Measurements from ENCODE around the gene DCLK2.

DCLK2 gene

GRCh38 chr4:150248181-150248580 is 169.9 kb downstream of the DCLK2 start:
- DNase-seq = no peak

GRCh38 chr4:150250293-150250997 is 172.2 kb downstream of the DCLK2 start:
- no peak for DNase-seq

GRCh38 chr4:150250998-150251651 is 172.9 kb downstream of the DCLK2 start:
- DNase-seq = no peak

- DNase-seq = no peak
These were observed 173.5 kb downstream of the DCLK2 start for GRCh38 chr4:150251752-150252190.

GRCh38 chr4:150252306-150252705 is 174.1 kb downstream of the DCLK2 start:
- DNase-seq = no peak

- no peak for DNase-seq
These were observed 174.5 kb downstream of the DCLK2 start for GRCh38 chr4:150252741-150253140.

- DNase-seq = no peak
These were observed 175.2 kb downstream of the DCLK2 start for GRCh38 chr4:150253416-150253815.

- no peak for DNase-seq
These were observed 175.9 kb downstream of the DCLK2 start for GRCh38 chr4:150253965-150254630.

GRCh38 chr4:150255610-150256224 is 177.5 kb downstream of the DCLK2 start:
- no peak for DNase-seq

GRCh38 chr4:150256225-150256620 is 178.0 kb downstream of the DCLK2 start:
- no peak for DNase-seq

- no peak for DNase-seq
These were observed 178.8 kb downstream of the DCLK2 start for GRCh38 chr4:150256841-150257730.

- no peak for DNase-seq
These were observed 180.3 kb downstream of the DCLK2 start for GRCh38 chr4:150258569-150258968.

GRCh38 chr4:150259861-150260567 is 181.8 kb downstream of the DCLK2 start:
- DNase-seq = no peak

GRCh38 chr4:150261571-150261970 is 183.3 kb downstream of the DCLK2 start:
- no peak for DNase-seq

GRCh38 chr4:150262611-150263010 is 184.4 kb downstream of the DCLK2 start:
- no peak for DNase-seq

GRCh38 chr4:150264595-150265161 is 186.4 kb downstream of the DCLK2 start:
- no peak for DNase-seq

- no peak for DNase-seq
These were observed 187.6 kb downstream of the DCLK2 start for GRCh38 chr4:150265806-150266205.

GRCh38 chr4:150268444-150268843 is 190.2 kb downstream of the DCLK2 start:
- DNase-seq = no peak

GRCh38 chr4:150278206-150278605 is 200.0 kb downstream of the DCLK2 start:
- DNase-seq = no peak

- no peak for DNase-seq
These were observed 202.0 kb downstream of the DCLK2 start for GRCh38 chr4:150280081-150280895.

GRCh38 chr4:150280975-150281374 is 202.7 kb downstream of the DCLK2 start:
- no peak for DNase-seq
